ENCODE data around the gene TMTC3.

Gene TMTC3

DNA sequence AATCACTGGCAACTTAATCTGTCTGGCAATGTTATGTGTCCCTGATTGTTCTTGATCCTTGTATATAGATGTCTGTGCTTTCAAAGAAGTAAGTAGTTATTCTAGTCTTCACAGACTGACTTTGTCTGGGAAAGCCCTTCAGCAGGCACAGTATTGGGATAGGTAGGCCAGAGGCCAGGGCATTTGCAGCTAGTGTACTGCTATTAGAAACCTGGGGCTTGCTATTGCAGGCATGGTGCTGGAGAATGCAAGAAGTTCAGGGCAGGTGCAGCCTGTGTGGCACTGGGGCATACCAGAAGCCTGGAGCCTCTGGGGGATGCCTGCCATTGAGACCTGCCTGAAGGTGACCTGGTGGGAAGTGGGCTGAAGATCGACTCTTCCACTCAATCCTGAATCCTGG lies 96.3 kb downstream of the TMTC3 start:
- Histone ChIP-seq H3K79me2 (ENCODE audit: insufficient read depth, low read depth) (no peaks in the 10 kb centered on the region; the same call in 1 of the 2 replicates), H3K9ac (no peak overlapping the region), H3K27me3 (ENCODE audit: insufficient read depth, low read depth) (no peaks in the 10 kb centered on the region), H3K27ac (no peak overlapping the region), H2AFZ (ENCODE audit: low read depth) (no peak overlapping the region), H3K4me1 (ENCODE audit: low read depth, poor library complexity, severe bottlenecking) (peaks cover 10% of the 10 kb centered on the region), H3K4me3 (IDR thresholded peaks at IDR 0.05; ENCODE audit: insufficient read depth, low read depth, low read length) (no peak overlapping the region), H3K36me3 (ENCODE audit: insufficient read depth) (no peaks in the 10 kb centered on the region), H4K20me1 (ENCODE audit: insufficient read depth) (no peaks in the 10 kb centered on the region), H3K4me2 (no peak overlapping the region)
- TF ChIP-seq, protein P1, sequence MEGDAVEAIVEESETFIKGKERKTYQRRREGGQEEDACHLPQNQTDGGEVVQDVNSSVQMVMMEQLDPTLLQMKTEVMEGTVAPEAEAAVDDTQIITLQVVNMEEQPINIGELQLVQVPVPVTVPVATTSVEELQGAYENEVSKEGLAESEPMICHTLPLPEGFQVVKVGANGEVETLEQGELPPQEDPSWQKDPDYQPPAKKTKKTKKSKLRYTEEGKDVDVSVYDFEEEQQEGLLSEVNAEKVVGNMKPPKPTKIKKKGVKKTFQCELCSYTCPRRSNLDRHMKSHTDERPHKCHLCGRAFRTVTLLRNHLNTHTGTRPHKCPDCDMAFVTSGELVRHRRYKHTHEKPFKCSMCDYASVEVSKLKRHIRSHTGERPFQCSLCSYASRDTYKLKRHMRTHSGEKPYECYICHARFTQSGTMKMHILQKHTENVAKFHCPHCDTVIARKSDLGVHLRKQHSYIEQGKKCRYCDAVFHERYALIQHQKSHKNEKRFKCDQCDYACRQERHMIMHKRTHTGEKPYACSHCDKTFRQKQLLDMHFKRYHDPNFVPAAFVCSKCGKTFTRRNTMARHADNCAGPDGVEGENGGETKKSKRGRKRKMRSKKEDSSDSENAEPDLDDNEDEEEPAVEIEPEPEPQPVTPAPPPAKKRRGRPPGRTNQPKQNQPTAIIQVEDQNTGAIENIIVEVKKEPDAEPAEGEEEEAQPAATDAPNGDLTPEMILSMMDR (conservative IDR thresholded peaks at IDR 0.05; ENCODE audit: low read depth, low read length) = no peak

DNA sequence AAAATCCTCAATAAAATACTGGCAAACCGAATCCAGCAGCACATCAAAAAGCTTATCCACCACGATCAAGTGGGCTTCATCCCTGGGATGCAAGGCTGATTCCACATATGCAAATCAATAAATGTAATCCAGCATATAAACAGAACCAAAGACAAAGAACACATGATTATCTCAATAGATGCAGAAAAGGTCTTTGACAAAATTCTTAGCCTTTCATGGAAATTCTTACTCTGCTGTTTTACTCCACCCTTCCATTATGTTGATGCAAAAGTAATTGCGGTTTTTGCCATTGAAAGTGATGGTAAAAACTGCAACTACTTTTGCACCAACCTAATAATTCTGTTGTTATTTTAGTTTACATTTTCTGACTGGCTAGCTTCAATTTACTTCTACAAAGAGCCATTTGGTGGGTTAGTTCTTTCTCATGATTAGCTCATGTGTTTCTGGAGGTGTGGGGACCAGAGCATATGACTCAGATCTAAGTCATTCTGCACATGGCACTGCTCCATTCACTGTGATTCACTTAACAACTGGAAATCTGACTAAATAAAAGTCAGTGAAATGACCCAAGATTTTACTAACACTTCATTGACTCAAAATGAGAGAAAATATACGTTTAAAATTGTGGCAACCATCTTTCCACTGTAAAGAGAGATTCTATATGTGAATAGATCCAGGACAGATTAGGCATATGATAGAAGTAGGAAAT lies 99.9 kb downstream of the TMTC3 start:
- Histone ChIP-seq H3K4me1 (ENCODE audit: low read depth, poor library complexity, severe bottlenecking) (peaks cover 15% of the 10 kb centered on the region), H4K20me1 (ENCODE audit: insufficient read depth) (no peaks in the 10 kb centered on the region), H2AFZ (ENCODE audit: low read depth) (peak overlapping the region; percentile 52), H3K36me3 (ENCODE audit: insufficient read depth) (no peaks in the 10 kb centered on the region), H3K27ac (no peak overlapping the region; the same call in 1 of the 2 replicates), H3K4me2 (no peak overlapping the region; the same call in 1 of the 2 replicates), H3K27me3 (ENCODE audit: insufficient read depth, low read depth) (no peaks in the 10 kb centered on the region), H3K9ac (no peak overlapping the region), H3K4me3 (IDR thresholded peaks at IDR 0.05; ENCODE audit: insufficient read depth, low read depth, low read length) (no peak overlapping the region), H3K79me2 (ENCODE audit: insufficient read depth, low read depth) (no peaks in the 10 kb centered on the region; the same call in 1 of the 2 replicates)
- TF ChIP-seq, protein P1 (conservative IDR thresholded peaks at IDR 0.05; ENCODE audit: low read depth, low read length) = no peak

DNA sequence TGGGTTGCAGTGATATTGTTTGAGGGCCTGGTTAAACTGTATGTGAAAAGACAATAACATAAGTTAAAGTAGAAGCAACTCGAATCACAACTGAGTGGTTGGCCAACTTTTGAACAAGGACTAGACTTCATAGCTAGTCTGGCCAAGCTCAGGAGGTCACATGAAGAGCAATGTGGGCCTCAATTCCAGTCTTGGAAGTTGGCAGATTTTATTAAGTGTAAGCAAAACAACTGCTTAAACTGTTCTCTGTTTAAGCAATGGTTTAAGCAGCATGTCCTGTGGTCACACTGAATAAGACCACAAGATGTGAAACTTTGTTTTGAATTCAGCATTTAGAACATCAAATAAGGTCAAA lies 100.4 kb downstream of the TMTC3 start:
- no peaks in the 10 kb centered on the region for H3K27me3 ChIP-seq (ENCODE audit: insufficient read depth, low read depth)
- H3K4me3 ChIP-seq (IDR thresholded peaks at IDR 0.05; ENCODE audit: insufficient read depth, low read depth, low read length) = no peak overlapping the region
- no peaks in the 10 kb centered on the region; the same call in 1 of the 2 replicates for H3K79me2 ChIP-seq (ENCODE audit: insufficient read depth, low read depth)
- H4K20me1 ChIP-seq (ENCODE audit: insufficient read depth) = no peaks in the 10 kb centered on the region
- peaks cover 15% of the 10 kb centered on the region for H3K4me1 ChIP-seq (ENCODE audit: low read depth, poor library complexity, severe bottlenecking)
- H3K9ac ChIP-seq = no peak overlapping the region
- TF ChIP-seq, protein P1 (conservative IDR thresholded peaks at IDR 0.05; ENCODE audit: low read depth, low read length) = no peak
- no peak overlapping the region; the same call in 1 of the 2 replicates for H3K27ac ChIP-seq
- H2AFZ ChIP-seq (ENCODE audit: low read depth) = peak overlapping the region; percentile 52
- H3K36me3 ChIP-seq (ENCODE audit: insufficient read depth) = no peaks in the 10 kb centered on the region
- H3K4me2 ChIP-seq = peak overlapping the region; percentile 54

DNA sequence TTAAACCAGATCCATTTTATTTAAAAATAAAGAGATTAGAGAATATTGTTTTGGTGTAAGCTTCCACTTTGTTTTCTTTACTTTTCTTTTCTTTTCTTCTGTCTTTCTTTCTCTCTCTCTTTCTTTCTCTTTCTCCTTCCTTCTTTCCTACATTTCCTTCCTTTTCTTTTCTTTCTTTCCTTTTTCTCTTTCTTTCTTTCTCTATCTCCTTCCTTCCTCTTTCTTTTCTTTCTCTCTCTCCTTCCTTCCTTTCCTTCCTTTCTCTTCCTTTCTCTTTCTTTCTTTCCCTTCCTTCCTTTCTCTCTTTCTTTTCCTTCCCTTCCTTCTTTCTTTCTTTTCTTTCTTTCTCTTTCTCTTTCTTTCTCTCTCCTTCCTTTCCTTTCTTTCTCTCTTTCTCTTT lies 100.8 kb downstream of the TMTC3 start:
- H2AFZ ChIP-seq (ENCODE audit: low read depth) = peak overlapping the region; percentile 52
- no peak overlapping the region for H3K27ac ChIP-seq
- no peaks in the 10 kb centered on the region for H3K36me3 ChIP-seq (ENCODE audit: insufficient read depth)
- no peak overlapping the region for H3K4me3 ChIP-seq (IDR thresholded peaks at IDR 0.05; ENCODE audit: insufficient read depth, low read depth, low read length)
- H3K9ac ChIP-seq = no peak overlapping the region
- no peaks in the 10 kb centered on the region for H3K27me3 ChIP-seq (ENCODE audit: insufficient read depth, low read depth)
- H3K4me1 ChIP-seq (ENCODE audit: low read depth, poor library complexity, severe bottlenecking) = peaks cover 15% of the 10 kb centered on the region
- peak overlapping the region; percentile 54 for H3K4me2 ChIP-seq
- TF ChIP-seq, protein P1 (conservative IDR thresholded peaks at IDR 0.05; ENCODE audit: low read depth, low read length) = no peak
- no peaks in the 10 kb centered on the region; the same call in 1 of the 2 replicates for H3K79me2 ChIP-seq (ENCODE audit: insufficient read depth, low read depth)
- no peaks in the 10 kb centered on the region for H4K20me1 ChIP-seq (ENCODE audit: insufficient read depth)

All from KMS-11 (cell line).